ENCODE data around the gene ZNF446.
"Not testable (repeated sequence)": the region's sequence is repeated elsewhere in the genome, so short reads cannot be mapped to it uniquely, and the experiment has no call there.

ZNF446 gene

DNA sequence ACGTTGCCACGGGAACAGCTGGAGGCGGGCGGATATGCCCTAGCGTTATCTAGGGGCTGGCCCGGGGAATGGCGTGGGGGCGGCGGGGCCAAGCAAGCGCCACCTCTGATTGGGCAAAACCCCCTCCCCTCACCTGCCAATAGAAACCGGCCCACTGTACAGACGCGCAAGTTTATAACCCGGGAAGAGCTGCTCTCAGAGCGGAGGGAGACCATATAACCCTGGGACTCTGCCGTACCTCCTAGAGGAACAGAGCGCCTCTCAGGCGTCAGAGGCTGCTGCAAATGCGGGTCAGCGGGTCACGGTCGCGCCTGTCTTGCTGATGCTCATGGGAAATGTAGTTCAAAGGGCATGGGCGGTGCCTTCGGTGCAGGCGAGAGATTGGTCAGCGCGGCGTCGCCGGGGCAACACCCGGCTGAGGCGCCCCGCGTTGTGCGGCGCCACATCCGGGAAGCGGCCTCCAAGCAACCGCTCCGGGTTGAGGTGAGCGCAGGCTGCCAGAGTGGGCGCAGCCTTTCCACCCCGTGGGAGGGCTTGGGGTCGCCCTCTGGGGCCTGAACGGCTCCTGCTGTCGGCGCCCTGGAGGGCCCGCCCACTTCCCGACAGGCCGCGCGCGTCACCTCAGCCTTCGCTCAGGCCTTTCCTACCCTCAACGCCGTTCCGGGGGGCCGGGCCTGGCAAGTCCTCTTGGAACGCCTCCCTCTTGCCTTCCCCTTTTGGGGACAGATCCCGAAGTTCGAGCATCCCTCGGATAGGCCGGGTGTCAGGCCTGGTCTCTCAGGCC, at the start of gene ZNF446:
ZNF446 (plus strand) TSS at position 639 of the 784 bp plus-strand sequence. CDS start 867 bp downstream, outside the sequence.
- FAIRE-seq = no peak
- peak; percentile 56 for TF ChIP-seq POLR2A (IDR thresholded peaks at IDR 0.05; ENCODE audit: low read depth, low read length)
- DNase-seq (ENCODE audit: insufficient read length, low spot score) = peak; percentile 99

DNA sequence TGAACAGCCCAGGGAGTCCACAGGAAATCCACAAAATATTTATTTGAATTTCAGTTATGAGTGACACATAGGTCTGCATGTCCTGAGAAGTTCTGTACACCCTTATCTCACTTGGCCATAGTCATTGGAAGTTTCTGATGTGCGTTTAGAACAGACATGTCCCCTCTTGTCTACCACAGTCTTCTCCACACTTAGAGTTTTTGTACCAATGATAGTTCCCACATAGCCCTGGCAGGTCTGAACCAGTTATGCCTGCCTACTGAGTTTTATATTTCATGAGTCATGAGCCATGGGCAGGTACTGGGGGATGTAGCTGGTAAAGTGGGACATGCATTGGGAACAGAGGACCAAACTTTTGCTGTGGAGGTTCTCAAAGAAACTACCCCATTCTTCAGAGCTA, 47.5 kb upstream of the ZNF446 start:
- no peak for TF ChIP-seq POLR2A (IDR thresholded peaks at IDR 0.05; ENCODE audit: low read depth, low read length)
- FAIRE-seq = no peak
- no peak for DNase-seq (ENCODE audit: insufficient read length, low spot score)

DNA sequence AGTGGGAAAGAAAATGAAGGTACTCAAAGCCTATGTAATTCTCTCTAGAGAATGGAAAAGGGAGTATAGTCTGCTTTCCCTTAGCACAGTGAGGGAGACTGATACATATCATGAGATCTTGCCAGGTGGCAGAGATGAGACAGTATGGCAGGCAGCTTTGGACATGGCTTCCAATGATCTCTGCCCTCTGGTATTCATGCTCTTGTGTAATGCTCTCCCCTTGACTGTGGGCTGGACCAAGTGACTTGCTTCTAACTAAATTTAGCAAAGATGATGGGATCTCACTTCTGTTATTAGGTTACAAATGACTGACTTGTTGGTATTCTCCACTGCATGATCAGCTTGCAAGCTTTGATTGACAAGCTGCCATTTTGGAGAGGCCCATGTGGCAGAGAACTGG, 46.4 kb upstream of the ZNF446 start:
- DNase-seq (ENCODE audit: insufficient read length, low spot score) (no peak), FAIRE-seq (no peak)
- TF ChIP-seq POLR2A (IDR thresholded peaks at IDR 0.05; ENCODE audit: low read depth, low read length) = no peak

DNA sequence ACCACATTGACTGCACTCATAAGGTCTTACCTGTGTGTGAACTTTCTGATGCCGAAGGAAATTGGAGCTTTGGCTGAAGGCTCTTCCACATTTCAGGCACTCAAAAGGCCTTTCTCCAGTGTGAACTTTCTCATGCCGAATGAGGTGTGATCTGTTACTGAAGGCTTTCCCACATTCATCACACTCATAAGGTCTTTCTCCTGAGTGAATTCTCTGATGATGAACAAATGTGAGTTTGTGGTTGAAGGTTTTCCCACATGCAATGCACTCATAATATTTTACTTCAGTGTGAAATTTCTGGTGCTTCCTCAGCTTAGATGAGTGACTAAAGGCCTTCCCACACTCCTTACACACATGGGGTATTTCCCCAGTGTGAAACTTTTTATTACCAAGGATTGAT, 41.9 kb upstream of the ZNF446 start:
- DNase-seq (ENCODE audit: insufficient read length, low spot score) (no peak), FAIRE-seq (no peak)
- TF ChIP-seq POLR2A (IDR thresholded peaks at IDR 0.05; ENCODE audit: low read depth, low read length) = no peak

DNA sequence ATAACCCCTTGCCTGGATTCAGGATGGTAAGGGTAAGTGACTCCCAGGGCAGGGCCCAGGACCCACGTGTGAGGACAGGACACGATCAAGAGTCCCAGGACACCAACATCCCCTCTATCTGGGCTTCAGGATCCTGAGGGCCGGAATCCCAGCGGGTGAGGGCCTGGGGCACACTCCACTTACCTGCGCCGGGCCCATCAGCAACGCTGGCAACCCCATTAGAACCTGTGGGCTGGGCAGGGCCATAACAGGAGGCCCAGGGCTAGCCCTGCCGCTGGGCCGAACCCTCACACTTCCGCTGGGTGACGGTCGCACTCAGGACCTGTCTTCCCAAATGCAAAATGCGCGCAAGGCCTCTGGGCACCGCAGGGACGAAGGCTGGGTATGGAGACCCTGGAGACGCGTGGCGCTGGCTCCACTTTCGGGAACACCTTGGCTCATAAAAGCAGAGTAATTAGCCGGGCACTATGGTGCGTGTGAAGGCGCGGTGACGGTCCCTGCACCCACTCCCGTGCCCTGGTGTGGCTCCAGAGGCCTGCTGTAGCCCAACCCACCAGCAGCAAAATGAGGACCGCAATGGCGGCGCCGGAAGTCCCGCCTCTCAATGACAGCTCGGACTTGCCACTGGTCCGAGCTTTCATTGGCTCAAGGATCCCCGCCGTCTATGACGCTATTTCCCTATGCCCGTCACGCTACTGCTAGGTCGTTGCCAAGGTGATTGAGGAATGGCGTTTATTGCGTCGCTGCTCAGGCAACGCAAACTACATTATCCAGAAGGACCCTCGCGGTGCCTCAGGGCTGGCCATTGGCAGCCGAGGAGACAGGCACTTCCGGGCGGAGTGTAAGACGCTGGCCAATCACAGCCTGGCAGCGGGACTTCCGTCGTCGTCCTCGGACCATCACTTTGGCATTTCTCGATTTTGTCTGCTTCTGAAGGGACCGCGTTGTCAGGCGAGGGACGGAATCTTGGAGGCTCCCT, 36.3 kb upstream of the ZNF446 start, which contains the start of gene ZNF132:
ZNF132 (minus strand) TSS at position 578 of the 979 bp plus-strand sequence; CDS start at position 246, 332 bp downstream.
- no peak for DNase-seq (ENCODE audit: insufficient read length, low spot score)
- TF ChIP-seq POLR2A (IDR thresholded peaks at IDR 0.05; ENCODE audit: low read depth, low read length) = no peak
- FAIRE-seq = no peak

DNA sequence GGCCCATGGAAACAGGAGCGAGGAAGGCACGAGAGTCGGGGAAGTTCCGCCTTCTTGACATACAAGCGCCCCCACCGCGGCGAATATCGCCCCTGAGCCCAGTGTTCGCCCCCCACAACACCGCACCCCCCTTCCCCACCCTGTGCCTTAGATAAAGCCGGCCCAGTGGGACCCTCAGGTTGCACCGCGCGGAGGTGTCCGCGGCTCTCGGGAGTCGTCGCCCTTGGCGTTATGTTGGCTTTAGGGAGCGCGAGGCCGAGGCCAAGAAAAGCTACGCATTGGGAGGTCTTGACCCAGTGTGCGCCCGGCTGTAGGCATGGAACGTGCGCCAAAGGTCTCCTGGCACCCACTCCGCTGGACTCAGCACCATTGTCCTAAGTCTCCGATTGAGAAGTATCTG, 35.6 kb upstream of the ZNF446 start:
- DNase-seq (ENCODE audit: insufficient read length, low spot score) = no peak
- FAIRE-seq = no peak

DNA sequence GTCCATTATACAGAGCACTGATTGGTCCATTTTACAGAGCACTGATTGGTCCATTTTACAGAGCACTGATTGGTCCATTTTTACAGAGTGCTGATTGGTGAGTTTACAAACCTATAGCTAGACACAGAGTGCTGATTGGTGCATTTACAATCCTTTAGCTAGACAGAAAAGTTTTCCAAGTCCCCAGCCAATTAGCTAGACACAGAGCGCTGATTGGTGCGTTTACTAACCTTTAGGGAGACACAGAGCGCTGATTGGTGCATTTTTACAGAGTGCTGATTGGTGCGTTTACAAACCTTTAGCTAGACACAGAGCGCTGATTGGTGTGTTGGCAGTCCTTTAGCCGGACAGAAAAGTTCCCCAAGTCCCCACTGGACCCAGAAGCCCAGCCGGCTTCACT, 33.2 kb upstream of the ZNF446 start:
- DNase-seq (ENCODE audit: insufficient read length, low spot score); FAIRE-seq: not testable (repeated sequence)

More for the DNA sequence above, 35.6 kb upstream of the ZNF446 start:
- TF ChIP-seq POLR2A (IDR thresholded peaks at IDR 0.05; ENCODE audit: low read depth, low read length) = no peak

DNA sequence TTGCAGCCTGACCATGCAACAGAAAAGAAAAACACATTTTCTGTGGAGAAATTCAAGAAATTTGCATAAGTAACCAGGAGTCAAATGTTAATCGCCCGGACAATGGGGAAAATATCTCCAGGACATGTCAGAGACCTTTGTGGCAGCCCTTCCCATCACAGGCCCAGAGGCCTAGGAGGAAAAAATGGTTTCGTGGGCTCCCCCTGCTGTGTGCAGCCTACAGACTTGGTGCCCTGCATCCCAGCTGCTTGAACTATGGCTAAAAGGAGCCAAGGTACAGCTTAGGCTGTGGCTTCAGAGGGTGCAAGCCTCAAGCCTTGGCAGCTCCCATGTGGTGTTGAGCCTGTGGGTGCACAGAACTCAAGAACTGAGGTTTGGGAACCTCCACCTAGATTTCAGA, 27.3 kb upstream of the ZNF446 start:
- not testable (repeated sequence) for DNase-seq (ENCODE audit: insufficient read length, low spot score); FAIRE-seq

DNA sequence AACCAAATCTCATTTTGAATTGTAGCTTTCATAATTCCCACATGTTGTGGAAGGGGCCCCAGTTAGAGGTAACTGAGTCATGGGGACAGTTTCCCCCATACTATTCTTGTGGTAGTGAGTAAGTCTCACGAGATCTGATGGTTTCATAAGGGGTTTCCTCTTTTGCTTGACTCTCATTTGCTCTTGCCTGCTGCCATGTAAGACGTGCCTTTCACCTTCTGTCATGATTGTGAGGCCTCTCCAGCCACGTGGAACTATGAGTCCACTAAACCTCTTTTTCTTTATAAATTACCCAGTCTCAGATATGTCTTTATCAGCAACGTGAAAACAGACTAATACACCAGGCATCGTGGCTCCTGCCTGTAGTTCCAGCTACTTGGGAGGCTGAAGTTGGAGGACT, 26.2 kb upstream of the ZNF446 start:
- not testable (repeated sequence) for FAIRE-seq; DNase-seq (ENCODE audit: insufficient read length, low spot score)

DNA sequence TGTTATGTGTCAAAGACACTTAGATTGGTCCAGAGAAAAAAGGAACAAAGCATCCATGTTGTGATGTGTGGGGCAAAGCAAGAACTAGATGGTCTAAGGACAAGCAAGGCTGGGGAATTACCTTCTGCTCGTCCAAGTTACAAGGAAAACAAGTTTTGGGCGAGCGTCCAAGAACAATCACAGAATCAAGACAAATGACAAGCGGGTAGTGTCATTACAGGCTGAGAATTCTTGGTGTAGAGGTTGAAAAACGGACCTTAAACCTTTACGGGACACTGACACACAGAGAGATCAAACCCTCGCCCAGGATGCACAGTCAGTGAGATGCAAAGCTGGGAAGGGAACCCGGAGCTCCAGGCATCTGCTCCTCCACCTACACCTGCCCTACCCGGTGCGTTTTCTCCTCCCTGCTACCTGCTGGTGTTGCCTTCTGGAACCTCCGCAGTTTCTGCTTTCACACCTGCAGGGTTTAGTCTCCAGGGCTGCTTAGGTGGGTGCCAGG, 25.2 kb upstream of the ZNF446 start:
- DNase-seq (ENCODE audit: insufficient read length, low spot score) (peak; percentile 40), FAIRE-seq (no peak)
- no peak for TF ChIP-seq POLR2A (IDR thresholded peaks at IDR 0.05; ENCODE audit: low read depth, low read length)

DNA sequence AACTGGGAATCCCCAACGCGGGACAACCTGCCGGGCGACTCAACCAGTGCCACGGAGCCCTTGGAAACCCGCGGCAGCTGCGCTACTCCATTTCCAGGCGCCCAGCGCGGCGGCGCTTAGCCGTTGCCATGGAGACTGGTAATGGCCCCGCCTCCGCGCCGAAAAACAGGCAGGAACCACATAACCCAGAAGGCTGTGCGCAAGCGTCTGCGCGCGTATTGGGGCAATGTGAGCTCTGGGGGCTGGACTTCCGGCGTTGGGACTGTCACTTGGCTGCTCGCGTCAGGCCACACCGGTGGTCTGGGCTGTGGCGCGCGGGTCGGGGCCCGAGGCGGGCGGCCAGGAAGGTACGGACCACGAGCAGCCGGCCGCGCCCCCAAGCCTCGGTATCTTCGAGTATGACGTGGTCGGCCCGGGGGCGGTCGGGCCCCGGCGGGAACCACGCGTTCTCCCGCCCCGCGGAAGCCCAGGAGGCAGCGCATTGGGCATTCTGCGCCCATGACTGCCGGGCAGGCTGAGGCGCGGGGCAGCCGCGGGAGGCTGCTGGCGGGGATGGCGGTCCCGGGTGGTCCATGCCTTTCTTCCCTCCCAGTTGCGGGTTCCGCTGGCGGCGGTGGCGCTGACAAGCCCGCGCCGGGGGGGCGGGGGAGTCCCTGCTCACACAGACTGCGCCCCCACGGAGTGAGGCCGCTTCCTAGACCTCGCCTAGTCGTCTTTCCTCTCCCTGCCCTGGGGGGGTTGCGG, 24.6 kb upstream of the ZNF446 start, which contains the start of gene ZNF324B:
ZNF324B (plus strand) TSS at position 265 of the 744 bp plus-strand sequence. CDS start 2,080 bp downstream, outside the sequence.
- DNase-seq (ENCODE audit: insufficient read length, low spot score) = peak; percentile 98
- peak; percentile 83 for TF ChIP-seq POLR2A (IDR thresholded peaks at IDR 0.05; ENCODE audit: low read depth, low read length)
- no peak for FAIRE-seq

DNA sequence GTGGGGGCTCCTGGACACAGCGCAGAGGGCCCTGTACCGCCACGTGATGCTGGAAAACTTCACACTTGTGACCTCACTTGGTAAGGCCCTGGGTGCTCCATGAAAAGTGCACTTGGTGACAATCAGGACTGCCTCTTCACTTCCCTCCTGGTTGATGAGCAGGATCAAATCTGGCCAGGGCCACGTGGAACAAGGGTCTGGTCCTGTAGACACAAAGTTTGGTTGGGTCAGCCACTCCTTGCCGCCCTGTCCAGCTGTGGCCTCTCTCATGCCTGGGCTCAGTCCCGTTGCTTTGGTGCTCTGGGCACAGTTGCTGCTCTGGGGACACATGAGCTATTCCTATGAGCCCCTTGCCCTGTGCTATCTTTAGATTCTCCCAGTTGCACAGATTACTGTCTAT, 22.4 kb upstream of the ZNF446 start:
- FAIRE-seq (no peak), DNase-seq (ENCODE audit: insufficient read length, low spot score) (no peak)
- TF ChIP-seq POLR2A (IDR thresholded peaks at IDR 0.05; ENCODE audit: low read depth, low read length) = no peak

DNA sequence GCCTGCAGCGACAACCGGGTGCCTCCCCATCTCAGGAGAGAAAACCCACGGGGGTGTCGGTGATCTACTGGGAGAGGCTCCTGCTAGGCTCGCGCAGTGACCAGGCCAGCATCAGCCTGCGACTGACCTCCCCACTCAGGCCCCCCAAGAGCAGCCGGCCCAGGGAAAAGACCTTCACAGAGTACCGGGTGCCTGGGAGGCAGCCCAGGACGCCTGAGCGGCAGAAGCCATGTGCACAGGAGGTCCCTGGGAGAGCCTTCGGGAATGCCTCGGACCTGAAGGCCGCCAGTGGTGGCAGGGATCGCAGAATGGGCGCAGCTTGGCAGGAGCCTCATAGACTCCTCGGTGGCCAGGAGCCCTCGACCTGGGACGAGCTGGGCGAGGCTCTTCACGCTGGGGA, 20.8 kb upstream of the ZNF446 start:
- no peak for FAIRE-seq
- no peak for DNase-seq (ENCODE audit: insufficient read length, low spot score)
- TF ChIP-seq POLR2A (IDR thresholded peaks at IDR 0.05; ENCODE audit: low read depth, low read length) = no peak
